ENCODE measurements around the gene INPP5F.
A peak's percentile ranks its signal among the peaks of the same experiment; 100 is the strongest.
"Not testable (repeated sequence)": the region's sequence is repeated elsewhere in the genome, so short reads cannot be mapped to it uniquely, and the experiment has no call there.

INPP5F gene

GRCh38 chr10:119781498-119781897, 55.6 kb downstream of the INPP5F start:
- DNase-seq, result no peak

- DNase-seq, result no peak
Observed at GRCh38 chr10:119782981-119783664, 57.3 kb downstream of the INPP5F start.

- no peak for DNase-seq
Observed at GRCh38 chr10:119783665-119784027, 57.8 kb downstream of the INPP5F start.

DNA sequence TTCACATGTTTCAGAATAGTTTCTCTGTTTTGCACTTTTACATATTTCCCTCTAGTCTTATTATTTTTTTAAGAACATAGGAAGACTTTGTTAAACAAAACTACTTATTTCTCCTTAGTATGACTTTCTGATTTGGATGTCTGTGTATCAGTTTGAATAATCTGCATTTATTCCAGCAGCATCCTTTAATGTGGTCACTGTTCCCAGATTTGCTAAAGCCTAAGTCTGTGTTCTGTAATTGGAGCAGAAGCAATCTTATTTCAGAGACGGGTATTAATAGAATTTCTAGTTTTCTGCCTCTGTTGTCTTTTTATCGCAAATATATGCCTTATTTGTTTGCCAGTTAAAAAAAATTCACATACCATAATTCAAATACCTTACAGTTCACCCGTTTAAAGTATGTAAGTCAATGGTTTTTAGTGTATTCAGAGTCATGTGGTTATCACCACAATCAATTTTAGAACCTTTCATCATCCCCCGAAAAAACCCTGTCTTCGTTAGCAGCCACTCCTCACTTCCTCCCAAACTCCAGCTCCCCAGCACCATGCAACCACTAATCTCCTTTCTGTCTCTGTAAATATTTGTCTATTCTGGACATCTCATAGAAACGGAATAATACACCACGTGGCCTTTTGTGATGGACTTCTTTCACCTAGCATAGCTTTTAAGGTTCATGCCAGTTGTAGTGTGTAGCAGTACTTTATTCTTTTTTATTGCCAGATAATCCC, 58.7 kb downstream of the INPP5F start:
- DNase-seq, result peak; percentile 74

DNA sequence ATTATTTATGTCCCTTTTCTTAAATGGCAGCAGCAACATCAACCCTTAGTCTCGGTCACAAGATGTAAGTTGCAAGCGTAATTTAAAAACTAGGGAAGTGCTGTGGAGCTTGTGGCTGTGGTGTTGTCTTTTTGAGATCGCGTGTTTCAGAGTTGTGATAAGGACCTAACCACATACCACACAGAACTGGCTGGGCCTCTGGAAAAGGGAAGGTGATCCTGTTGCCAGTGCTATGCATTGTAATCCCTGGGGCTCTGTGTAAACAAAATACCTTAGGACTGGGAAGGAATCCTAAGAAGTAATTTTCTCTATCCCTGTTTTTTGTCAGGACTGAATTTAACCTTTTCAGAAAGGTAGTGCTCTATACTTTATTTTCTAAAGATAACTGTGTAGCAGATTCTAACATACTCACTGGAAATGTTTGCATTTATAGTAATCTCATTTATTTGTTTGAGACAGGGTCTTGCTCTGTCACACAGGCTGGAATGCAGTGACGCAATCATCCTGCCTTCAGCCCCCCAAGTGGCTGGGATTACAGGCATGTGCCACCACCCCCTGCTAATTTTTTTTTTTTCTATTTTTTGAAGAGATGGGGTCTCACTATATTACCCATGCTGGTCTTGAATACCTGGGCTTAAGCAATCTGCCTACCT, 60.4 kb downstream of the INPP5F start:
- DNase-seq, result no peak

DNA sequence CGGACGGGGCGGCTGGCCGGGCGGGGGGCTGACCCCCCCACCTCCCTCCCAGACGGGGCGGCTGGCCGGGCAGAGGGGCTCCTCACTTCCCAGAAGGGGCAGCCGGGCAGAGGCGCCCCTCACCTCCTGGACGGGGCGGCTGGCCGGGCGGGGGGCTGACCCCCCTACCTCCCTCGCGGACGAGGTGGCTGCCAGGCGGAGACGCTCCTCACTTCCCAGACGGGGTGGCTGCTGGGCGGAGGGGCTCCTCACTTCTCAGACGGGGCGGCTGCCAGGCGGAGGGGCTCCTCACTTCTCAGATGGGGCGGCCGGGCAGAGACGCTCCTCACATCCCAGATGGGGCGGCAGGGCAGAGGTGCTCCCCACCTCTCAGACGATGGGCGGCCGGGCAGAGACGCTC, 69.3 kb downstream of the INPP5F start:
- DNase-seq, result not testable (repeated sequence)

- no peak for DNase-seq
Observed at GRCh38 chr10:119796039-119796438, 70.2 kb downstream of the INPP5F start.

DNA sequence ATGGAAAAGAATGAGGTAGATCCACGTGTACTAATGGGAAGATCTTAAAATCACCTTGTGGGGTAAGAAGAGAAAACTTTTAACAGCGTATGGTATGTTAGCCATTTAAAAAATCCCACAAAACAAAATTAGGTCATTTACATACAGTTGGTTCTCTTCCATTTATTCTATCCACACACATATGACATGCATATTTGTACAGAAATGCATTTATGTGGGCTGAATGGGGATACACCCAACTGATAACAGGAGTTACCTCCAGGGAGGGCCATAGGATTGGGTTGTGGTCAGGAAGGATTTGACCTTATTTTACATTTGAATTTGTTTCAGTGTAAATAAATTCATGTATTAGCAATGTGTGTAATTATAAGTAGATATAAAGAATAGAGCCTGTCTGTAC, 75.3 kb downstream of the INPP5F start:
- DNase-seq, result no peak

GRCh38 chr10:119801998-119802538, 76.2 kb downstream of the INPP5F start:
- DNase-seq, result no peak

DNA sequence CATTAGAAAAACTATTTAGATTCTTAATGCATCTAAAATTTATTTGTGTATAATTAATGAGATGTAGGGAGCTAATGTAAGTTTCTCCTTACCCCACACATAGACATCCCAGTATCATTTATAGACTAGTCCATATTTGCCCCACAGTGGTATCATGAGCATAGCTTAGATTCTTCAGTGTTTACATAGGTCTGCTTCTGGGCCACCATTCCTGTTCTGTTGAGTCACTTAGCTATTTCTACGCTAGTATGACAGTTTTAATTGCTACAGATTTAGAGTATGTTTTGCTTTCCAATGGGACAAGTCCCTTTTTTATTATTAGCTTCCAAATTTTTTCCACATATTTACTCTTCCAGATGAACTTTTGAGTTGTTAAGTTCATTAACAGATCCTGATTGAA, 77.4 kb downstream of the INPP5F start:
- no peak for DNase-seq

DNA sequence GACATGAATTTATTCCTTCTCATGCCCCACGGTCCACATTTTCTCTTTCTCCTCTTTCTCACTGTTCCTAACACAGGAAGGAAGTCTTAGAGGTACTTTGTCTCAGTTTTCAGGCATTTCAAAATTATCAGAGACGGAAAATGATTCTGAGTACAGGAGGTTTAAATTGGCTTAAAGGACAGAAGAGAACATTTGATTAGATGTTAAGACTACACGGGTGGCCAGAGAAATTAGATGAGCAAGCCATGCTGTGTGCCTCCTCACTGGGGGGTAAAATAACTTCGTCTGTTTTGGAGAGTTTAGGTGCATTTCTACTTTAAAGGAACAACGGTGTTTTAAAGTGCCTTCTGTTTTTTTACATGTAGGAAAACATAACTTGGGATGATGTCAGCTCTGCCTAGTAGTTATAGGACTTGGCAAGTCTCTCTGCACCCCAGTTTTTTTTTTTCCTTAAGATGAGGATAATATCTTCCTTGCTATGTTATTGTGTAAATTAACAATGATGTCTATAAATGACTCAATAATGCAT, 79.9 kb downstream of the INPP5F start:
- no peak for DNase-seq

DNA sequence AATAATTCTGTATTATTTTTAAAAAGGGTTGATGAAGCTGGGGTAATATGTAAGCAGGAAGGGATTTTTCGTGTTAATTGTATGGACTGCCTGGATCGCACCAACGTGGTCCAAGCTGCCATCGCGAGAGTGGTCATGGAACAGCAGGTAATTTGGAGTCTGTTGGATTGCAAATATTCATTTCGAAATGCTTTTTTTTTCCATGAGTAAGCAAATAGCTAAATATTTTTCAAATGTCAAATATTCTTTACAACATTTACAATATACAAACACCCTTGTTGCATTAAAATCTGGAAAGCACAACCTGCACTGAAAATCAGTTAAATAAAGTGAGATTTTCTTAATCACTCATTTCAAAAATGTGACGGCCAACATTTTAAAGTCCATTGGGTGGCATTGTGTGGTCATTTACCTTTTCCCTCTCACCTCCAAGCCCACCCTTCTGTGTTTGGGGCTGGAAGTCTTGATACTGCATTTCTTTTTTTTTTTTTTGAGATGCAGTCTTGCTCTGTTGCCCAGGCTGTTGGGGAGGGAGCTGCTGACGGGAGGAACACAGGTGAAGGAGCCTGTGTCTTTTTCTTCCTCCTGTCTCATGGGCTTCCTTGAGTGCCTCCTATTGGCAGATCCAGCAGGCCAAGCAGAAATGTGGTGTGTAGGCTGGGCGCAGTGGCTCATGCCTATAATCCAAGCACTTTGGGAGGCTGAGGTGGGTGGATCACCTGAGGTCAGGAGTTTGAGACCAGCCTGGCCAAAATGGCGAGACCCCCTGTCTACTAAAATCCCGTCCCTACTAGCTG, 80.7 kb downstream of the INPP5F start:
- no peak for DNase-seq

DNA sequence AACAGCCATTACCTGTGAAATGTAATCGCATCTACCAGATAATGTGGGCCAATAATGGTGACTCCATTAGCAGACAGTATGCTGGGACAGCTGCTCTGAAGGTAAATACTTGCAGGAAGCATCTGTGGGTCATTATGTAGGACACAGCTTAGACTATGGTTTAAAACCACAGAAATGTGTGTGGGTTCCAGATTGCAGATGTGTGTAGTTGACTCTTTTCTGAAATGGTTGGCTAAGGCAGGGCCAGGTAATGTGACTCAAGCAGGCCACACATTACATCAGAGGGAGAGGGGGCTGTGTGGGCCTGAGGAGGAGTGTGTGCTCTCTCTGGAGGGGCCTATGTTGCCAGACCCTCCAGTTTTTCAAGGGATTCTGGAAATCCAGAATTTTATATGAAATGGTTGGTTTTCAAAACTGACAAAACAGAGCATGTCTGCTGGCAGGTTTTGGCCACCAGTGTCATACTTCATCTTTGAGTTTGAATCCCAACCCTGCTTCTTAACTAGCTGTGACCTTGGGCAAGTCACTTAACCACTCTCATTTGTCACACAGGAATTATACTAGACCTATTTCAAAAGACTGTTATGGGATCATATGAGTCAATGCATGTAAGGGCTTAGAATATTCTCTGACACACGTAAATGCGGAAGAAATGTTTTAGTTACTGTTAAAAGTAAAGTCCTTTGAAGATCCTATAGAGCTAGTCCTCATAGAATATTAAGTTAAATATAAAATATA, 82.3 kb downstream of the INPP5F start:
- no peak for DNase-seq

DNA sequence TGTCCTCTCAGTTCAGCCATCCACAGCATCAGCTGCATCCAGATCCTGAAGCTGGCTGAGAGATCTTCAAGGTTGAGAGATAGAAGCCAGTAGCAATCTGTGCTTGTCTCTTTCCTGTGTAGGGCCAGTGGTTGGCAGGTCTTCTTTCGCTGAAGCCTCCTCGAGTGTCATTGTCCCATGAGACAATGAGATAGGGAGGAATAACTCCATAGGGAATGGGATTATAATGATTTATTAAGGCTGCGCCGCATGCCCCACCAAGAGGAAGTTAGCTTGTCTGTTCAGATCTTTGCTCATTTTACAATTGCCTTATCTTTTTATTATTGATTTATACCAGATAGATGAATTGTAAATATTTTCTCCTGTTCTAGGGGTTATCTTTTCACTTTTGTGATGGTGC, 85.3 kb downstream of the INPP5F start:
- no peak for DNase-seq

GRCh38 chr10:119812684-119813083, 86.8 kb downstream of the INPP5F start:
- DNase-seq, result no peak

GRCh38 chr10:119815671-119816070, 89.8 kb downstream of the INPP5F start:
- no peak for DNase-seq

- DNase-seq, result no peak
Observed at GRCh38 chr10:119817991-119818888, 92.4 kb downstream of the INPP5F start.

GRCh38 chr10:119818889-119819270, 93.0 kb downstream of the INPP5F start:
- no peak for DNase-seq

DNA sequence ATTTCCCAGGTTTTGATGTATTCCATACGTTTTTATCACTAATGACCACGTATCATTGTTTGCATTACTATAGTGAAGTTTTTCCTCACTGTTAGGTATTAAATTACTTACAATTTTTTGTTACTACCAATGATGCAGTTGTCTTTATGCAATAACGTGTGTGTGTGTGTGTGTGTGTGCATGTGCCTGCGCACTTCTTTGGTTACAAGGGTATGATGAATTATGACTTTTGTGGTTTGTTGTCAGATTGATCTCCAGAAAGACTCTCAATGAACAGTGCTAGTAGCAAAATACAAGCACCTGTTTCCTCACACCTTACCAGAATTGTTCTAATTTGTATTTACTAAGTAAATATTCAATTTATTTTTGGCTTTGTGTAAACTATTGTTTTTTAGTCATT, 95.3 kb downstream of the INPP5F start:
- no peak for DNase-seq

- DNase-seq, result no peak
Observed at GRCh38 chr10:119824299-119824698, 98.4 kb downstream of the INPP5F start.

DNA sequence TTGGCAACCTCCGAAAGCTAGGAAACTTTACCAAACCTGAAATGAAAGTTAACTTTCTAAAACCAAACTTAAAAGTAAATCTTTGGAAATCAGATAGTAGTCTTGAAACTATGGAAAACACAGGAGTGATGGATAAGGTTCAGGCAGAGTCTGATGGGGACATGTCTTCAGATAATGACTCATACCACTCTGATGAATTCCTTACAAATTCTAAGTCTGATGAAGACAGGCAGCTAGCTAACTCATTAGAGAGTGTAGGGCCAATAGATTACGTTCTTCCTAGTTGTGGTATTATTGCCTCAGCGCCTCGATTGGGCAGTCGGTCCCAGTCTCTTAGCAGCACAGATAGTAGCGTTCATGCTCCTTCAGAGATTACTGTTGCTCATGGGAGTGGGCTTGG, 100.9 kb downstream of the INPP5F start:
- no peak for DNase-seq
